Glomerular visceral epithelial cell (primary cell): ENCODE measurements around the gene HOXA3.

Source experiments
- DNase-seq: peaks from one replicate; pipeline ENCODE4 v3.0.0-alpha.2; 2016; ENCODE audit errors: extremely low spot score

Gene HOXA3

GRCh38 chr7:27156508-27156898, 4.1 kb upstream of the HOXA3 start, which contains the start of gene HOXA7:
HOXA7 (minus strand) TSS chr7:27156675; CDS start chr7:27156545, 130 bp downstream.
- DNase-seq, result peak; percentile 62

GRCh38 chr7:27155816-27156507, 3.6 kb upstream of the HOXA3 start:
- DNase-seq, result peak; percentile 36

GRCh38 chr7:27154901-27155815, 2.8 kb upstream of the HOXA3 start:
- peak; percentile 74 for DNase-seq

GRCh38 chr7:27154369-27154768, 2.0 kb upstream of the HOXA3 start:
- no peak for DNase-seq

- no peak for DNase-seq
These were observed 1.1 kb upstream of the HOXA3 start for GRCh38 chr7:27153526-27153925.

- DNase-seq, result no peak
These were observed 546 bp upstream of the HOXA3 start for GRCh38 chr7:27152816-27153442.

- DNase-seq, result no peak
These were observed 947 bp downstream of the HOXA3 start for GRCh38 chr7:27151341-27151930.

GRCh38 chr7:27150568-27151340, 1.6 kb downstream of the HOXA3 start:
- peak; percentile 84 for DNase-seq

GRCh38 chr7:27149842-27150567, 2.4 kb downstream of the HOXA3 start:
- no peak for DNase-seq

GRCh38 chr7:27148756-27149641, 3.4 kb downstream of the HOXA3 start:
- DNase-seq, result peak; percentile 45

GRCh38 chr7:27148031-27148755, 4.2 kb downstream of the HOXA3 start:
- DNase-seq, result peak; percentile 77

- peak; percentile 50 for DNase-seq
These were observed 5.0 kb downstream of the HOXA3 start, which contains the start of gene HOXA6 for GRCh38 chr7:27147199-27148030. HOXA6 (minus strand) TSS chr7:27147774; CDS start chr7:27147749, 25 bp downstream.

- no peak for DNase-seq
These were observed 5.7 kb downstream of the HOXA3 start for GRCh38 chr7:27146491-27147198.

GRCh38 chr7:27145914-27146412, 6.4 kb downstream of the HOXA3 start:
- DNase-seq, result no peak

- no peak for DNase-seq
These were observed 7.0 kb downstream of the HOXA3 start for GRCh38 chr7:27145165-27145913.

- DNase-seq, result no peak
These were observed 7.6 kb downstream of the HOXA3 start for GRCh38 chr7:27144781-27145164.
